SK-N-SH treated with all-trans-retinoic acid at 6 μM for 48 hours (cell line): ENCODE data around the gene PTPRN2.

ENCODE experiments used
- ATAC-seq: fragments of 200-7000 bp; cut with Tn5 transposase; 3 replicates; pipeline ENCODE4 v1.9.1; 2020; ENCODE audit warnings: mild to moderate bottlenecking, moderate library complexity
- CSDC2 ChIP-seq: fragments of 250-450 bp; sonication (Bioruptor Pico); IDR thresholded peaks from 2 replicates; pipeline ENCODE4 v1.5.0; 2020; ENCODE audit warnings: mild to moderate bottlenecking, moderate library complexity
- ESRRG ChIP-seq: fragments of 250-450 bp; sonication (Bioruptor Pico); IDR thresholded peaks from 2 replicates; pipeline ENCODE4 v1.6.1; 2021; ENCODE audit warnings: mild to moderate bottlenecking
- GLIS3 ChIP-seq: fragments of 250-450 bp; sonication (Bioruptor Pico); IDR thresholded peaks from 2 replicates; pipeline ENCODE4 v1.5.0; 2020; ENCODE audit warnings: mild to moderate bottlenecking, moderate library complexity
- ISL1 ChIP-seq: fragments of 250-450 bp; sonication (Bioruptor Pico); IDR thresholded peaks from 2 replicates; pipeline ENCODE4 v2.1.2; 2022; ENCODE audit warnings: mild to moderate bottlenecking, moderate library complexity
- POU6F1 ChIP-seq: fragments of 250-450 bp; sonication (Bioruptor Pico); IDR thresholded peaks from 2 replicates; pipeline ENCODE4 v1.8.0; 2021; ENCODE audit warnings: low read depth, mild to moderate bottlenecking, moderate library complexity, borderline replicate concordance
- PPARA ChIP-seq: fragments of 250-450 bp; sonication (Bioruptor Pico); IDR thresholded peaks from 2 replicates; pipeline ENCODE4 v1.5.0; 2020; ENCODE audit warnings: mild to moderate bottlenecking, borderline replicate concordance
- RARB ChIP-seq: fragments of 250-450 bp; sonication (Bioruptor Pico); IDR thresholded peaks from 2 replicates; pipeline ENCODE4 v1.8.0; 2021; ENCODE audit warnings: mild to moderate bottlenecking, moderate library complexity
- SNAI2 ChIP-seq: fragments of 250-450 bp; sonication (Bioruptor Pico); IDR thresholded peaks from 2 replicates; pipeline ENCODE4 v1.5.0; 2020; ENCODE audit warnings: mild to moderate bottlenecking, moderate library complexity
- TCF4 ChIP-seq: fragments of 250-450 bp; sonication (Bioruptor Pico); IDR thresholded peaks from 2 replicates; pipeline ENCODE4 v1.8.0; 2021; ENCODE audit warnings: mild to moderate bottlenecking, moderate library complexity, borderline replicate concordance
- TOX ChIP-seq: fragments of 250-450 bp; sonication (Bioruptor Pico); IDR thresholded peaks from 2 replicates; pipeline ENCODE4 v1.8.0; 2021; ENCODE audit warnings: mild to moderate bottlenecking, moderate library complexity, borderline replicate concordance
- TSHZ2 ChIP-seq: fragments of 250-450 bp; sonication (Bioruptor Pico); IDR thresholded peaks from 2 replicates; pipeline ENCODE4 v1.5.0; 2020; ENCODE audit warnings: mild to moderate bottlenecking, moderate library complexity
- ZC3H10 ChIP-seq: fragments of 250-450 bp; sonication (Bioruptor Pico); IDR thresholded peaks from 2 replicates; pipeline ENCODE4 v1.5.1; 2021; ENCODE audit warnings: mild to moderate bottlenecking, moderate library complexity
- ZFP30 ChIP-seq: fragments of 450-650 bp; formaldehyde crosslinking; IDR thresholded peaks from 2 replicates; pipeline ENCODE4 v1.5.0; 2022; ENCODE audit warnings: mild to moderate bottlenecking, moderate library complexity
- ZNF565 ChIP-seq: fragments of 450-650 bp; formaldehyde crosslinking; conservative IDR thresholded peaks from 2 replicates; pipeline ENCODE4 v1.5.0; 2020; ENCODE audit warnings: low read depth, mild to moderate bottlenecking, moderate library complexity
- TF ChIP-seq, protein P1 (sequence below): fragments of 250-450 bp; sonication (Bioruptor Pico); IDR thresholded peaks from 2 replicates; pipeline ENCODE4 v1.8.0; 2020; ENCODE audit warnings: mild to moderate bottlenecking, moderate library complexity, borderline replicate concordance
- TF ChIP-seq, protein P2 (sequence below): fragments of 250-450 bp; sonication (Bioruptor Pico); IDR thresholded peaks from 2 replicates; pipeline ENCODE4 v1.5.1; 2021; ENCODE audit warnings: mild to moderate bottlenecking, moderate library complexity
- TF ChIP-seq, protein P3 (sequence below): fragments of 250-450 bp; sonication (Bioruptor Pico); IDR thresholded peaks from 2 replicates; pipeline ENCODE4 v1.5.1; 2020; ENCODE audit warnings: low read depth, mild to moderate bottlenecking, moderate library complexity

The PTPRN2 gene

DNA sequence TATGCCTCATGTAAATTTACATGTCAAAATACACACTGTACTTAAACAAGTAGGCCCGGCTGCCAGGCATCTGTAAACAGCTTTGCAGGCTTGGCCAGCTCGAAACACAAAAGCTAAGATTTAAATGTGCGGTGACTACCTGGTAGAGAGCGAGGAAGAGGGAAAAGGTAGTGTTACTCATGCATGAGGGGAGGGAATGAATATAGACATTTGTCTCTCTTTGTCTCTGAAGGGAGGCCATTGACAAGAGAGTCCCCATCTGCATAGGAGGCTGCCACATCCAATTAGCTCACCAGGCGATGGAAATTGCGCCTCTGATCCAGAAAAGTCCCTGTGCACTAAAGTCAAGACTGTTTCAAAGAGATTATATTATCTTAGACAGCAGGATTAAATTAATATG, 535.8 kb downstream of the PTPRN2 start:
- ATAC-seq = no peak
- no peak for TF ChIP-seq SNAI2 (CRISPR knock-in tag)
- no peak for TF ChIP-seq ZNF565 (CRISPR knock-in tag)
- TF ChIP-seq RARB (CRISPR knock-in tag) = no peak
- TF ChIP-seq, protein P1, sequence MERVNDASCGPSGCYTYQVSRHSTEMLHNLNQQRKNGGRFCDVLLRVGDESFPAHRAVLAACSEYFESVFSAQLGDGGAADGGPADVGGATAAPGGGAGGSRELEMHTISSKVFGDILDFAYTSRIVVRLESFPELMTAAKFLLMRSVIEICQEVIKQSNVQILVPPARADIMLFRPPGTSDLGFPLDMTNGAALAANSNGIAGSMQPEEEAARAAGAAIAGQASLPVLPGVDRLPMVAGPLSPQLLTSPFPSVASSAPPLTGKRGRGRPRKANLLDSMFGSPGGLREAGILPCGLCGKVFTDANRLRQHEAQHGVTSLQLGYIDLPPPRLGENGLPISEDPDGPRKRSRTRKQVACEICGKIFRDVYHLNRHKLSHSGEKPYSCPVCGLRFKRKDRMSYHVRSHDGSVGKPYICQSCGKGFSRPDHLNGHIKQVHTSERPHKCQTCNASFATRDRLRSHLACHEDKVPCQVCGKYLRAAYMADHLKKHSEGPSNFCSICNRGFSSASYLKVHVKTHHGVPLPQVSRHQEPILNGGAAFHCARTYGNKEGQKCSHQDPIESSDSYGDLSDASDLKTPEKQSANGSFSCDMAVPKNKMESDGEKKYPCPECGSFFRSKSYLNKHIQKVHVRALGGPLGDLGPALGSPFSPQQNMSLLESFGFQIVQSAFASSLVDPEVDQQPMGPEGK (CRISPR knock-in tag) = no peak
- TF ChIP-seq ZFP30 = no peak
- no peak for TF ChIP-seq GLIS3
- TF ChIP-seq, protein P2, sequence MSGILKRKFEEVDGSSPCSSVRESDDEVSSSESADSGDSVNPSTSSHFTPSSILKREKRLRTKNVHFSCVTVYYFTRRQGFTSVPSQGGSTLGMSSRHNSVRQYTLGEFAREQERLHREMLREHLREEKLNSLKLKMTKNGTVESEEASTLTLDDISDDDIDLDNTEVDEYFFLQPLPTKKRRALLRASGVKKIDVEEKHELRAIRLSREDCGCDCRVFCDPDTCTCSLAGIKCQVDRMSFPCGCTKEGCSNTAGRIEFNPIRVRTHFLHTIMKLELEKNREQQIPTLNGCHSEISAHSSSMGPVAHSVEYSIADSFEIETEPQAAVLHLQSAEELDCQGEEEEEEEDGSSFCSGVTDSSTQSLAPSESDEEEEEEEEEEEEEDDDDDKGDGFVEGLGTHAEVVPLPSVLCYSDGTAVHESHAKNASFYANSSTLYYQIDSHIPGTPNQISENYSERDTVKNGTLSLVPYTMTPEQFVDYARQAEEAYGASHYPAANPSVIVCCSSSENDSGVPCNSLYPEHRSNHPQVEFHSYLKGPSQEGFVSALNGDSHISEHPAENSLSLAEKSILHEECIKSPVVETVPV (CRISPR knock-in tag) = no peak
- TF ChIP-seq, protein P3, sequence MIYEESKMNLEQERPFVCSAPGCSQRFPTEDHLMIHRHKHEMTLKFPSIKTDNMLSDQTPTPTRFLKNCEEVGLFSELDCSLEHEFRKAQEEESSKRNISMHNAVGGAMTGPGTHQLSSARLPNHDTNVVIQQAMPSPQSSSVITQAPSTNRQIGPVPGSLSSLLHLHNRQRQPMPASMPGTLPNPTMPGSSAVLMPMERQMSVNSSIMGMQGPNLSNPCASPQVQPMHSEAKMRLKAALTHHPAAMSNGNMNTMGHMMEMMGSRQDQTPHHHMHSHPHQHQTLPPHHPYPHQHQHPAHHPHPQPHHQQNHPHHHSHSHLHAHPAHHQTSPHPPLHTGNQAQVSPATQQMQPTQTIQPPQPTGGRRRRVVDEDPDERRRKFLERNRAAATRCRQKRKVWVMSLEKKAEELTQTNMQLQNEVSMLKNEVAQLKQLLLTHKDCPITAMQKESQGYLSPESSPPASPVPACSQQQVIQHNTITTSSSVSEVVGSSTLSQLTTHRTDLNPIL (CRISPR knock-in tag) = no peak
- TF ChIP-seq ESRRG (CRISPR knock-in tag) = no peak
- TF ChIP-seq TCF4 = no peak
- no peak for TF ChIP-seq CSDC2 (CRISPR knock-in tag)
- TF ChIP-seq POU6F1 = no peak
- no peak for TF ChIP-seq TSHZ2
- no peak for TF ChIP-seq TOX (CRISPR knock-in tag)
- TF ChIP-seq, all 23 proteins: peak for 0

DNA sequence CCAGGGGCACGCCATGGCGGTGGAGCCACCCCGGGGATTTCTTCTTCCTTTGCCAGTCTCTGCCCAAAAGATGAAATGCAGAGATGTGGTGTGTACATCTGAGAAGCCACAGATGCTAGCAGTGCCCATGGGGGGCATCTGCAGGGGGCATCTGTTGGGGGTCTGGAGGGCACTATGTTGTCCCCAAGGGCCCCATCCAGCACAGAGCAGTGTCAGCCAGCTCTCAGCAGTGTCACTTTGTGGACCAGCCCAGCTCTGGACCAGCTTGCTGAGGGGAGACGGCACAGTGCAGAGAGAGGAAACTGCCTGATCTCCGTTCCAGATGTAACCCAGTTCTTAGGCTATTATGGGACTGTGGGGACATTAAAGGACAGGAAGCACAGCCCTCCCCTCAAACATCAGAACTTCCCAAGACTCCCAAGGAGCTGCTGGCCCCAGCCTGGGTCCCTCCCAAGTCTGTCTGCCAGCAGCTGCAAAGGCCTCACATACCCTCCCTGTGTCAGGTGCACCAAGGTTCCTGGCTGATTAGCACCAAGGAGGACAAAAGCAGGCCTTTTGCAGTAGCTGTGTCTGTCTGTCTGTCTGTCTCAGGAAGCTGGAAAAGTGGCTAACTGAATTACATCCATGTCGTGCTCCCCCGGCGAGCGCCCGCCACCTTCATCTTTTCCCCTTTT, 536.5 kb downstream of the PTPRN2 start:
- TF ChIP-seq TSHZ2 (no peak), CSDC2 (CRISPR knock-in tag) (no peak), ZC3H10 (CRISPR knock-in tag) (no peak), SNAI2 (CRISPR knock-in tag) (no peak), ISL1 (no peak), PPARA (CRISPR knock-in tag) (no peak)
- TF ChIP-seq, protein P3 (CRISPR knock-in tag) = no peak
- TF ChIP-seq, all 23 proteins: peak for 0
- no peak for ATAC-seq
